GM19351 (cell line): Measurements from ENCODE around the gene XRN2.
A peak's percentile ranks its signal among the peaks of the same experiment; 100 is the strongest.

Experiments used
- ATAC-seq: cut with Tn5 transposase; IDR thresholded peaks from one replicate; pipeline ENCODE4 v1.9.1; 2021; ENCODE audit warnings: mild to moderate bottlenecking, moderate library complexity; ENCODE audit not compliant: unreplicated experiment

XRN2 gene, protein sequence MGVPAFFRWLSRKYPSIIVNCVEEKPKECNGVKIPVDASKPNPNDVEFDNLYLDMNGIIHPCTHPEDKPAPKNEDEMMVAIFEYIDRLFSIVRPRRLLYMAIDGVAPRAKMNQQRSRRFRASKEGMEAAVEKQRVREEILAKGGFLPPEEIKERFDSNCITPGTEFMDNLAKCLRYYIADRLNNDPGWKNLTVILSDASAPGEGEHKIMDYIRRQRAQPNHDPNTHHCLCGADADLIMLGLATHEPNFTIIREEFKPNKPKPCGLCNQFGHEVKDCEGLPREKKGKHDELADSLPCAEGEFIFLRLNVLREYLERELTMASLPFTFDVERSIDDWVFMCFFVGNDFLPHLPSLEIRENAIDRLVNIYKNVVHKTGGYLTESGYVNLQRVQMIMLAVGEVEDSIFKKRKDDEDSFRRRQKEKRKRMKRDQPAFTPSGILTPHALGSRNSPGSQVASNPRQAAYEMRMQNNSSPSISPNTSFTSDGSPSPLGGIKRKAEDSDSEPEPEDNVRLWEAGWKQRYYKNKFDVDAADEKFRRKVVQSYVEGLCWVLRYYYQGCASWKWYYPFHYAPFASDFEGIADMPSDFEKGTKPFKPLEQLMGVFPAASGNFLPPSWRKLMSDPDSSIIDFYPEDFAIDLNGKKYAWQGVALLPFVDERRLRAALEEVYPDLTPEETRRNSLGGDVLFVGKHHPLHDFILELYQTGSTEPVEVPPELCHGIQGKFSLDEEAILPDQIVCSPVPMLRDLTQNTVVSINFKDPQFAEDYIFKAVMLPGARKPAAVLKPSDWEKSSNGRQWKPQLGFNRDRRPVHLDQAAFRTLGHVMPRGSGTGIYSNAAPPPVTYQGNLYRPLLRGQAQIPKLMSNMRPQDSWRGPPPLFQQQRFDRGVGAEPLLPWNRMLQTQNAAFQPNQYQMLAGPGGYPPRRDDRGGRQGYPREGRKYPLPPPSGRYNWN

DNA sequence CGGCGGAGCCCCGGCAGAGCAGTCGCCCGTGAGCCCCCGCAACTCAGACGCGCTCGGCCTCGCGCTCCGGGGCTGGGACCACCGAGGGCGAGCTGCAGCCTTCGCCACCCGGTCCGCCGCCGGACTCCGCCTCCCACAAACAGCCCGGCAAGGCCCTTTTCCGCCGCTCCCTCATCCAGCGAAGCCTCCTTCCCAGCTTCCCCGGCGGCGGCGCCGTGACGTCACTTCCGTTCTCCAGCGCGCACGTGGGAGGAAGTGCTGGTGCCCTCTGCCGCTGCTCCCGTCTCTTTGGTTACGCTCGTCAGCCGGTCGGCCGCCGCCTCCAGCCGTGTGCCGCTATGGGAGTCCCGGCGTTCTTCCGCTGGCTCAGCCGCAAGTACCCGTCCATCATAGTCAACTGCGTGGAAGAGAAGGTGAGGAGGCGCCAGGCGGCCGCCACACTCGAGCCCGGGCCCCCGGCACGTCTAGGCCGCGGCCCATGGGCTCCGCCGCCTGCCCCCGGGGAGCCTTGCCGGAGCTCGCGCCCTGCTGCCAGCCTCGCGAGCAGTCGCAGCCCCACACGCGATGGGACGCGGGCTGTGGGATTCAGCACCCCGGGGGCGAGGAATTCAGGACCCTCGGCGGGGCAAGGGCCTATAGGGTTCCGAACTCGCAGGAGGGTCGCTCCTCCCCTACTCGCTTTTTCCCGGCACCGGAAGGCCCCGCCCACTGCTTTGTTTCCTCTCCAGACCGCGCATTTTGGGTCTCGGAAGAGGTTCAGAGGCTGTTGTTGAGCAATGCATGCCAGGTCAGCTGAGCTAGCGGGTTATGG, at the start of gene XRN2:
TSS of gene XRN2 (plus strand) at position 271 of the 811 bp plus-strand sequence. CDS start at position 339, 68 bp downstream.
- peak; percentile 90 for ATAC-seq

DNA sequence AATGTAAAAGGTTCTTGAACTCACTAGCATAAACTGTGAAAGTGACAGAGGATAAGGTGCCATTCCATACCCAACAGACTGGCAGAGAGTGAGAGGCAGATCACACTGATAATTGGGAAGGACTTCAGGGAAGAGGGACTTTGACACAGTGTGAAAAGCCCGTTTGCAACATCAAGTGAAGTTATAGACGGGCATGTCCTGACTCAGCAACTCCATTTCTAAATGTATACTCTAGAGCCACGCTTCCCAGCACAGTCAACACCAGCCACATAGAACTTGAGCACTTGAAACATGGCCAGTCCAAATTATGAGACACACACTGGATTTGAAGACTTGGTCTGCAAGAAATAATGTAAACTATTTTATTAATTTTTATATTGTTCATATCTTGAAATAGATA, 45.9 kb upstream of the XRN2 start:
- ATAC-seq: no peak

DNA sequence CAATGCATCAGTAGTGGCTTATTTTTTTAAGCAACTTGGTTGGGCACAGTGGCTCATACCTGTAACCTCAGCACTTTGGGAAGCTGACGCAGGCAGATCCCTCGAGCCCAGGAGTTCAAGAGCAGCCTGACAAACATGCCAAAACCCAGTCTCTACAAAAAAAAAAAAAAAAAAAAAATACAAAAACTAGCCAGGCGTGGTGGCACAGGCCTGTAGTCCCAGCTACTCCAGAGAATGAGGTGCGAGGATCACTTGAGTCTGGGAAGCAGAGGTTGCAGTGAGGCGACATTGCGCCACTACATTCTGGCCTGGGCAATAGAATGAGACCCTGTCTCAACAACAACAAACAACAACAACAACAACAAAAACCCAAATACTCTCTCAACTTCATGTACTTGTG, 44.7 kb upstream of the XRN2 start:
- ATAC-seq: no peak

DNA sequence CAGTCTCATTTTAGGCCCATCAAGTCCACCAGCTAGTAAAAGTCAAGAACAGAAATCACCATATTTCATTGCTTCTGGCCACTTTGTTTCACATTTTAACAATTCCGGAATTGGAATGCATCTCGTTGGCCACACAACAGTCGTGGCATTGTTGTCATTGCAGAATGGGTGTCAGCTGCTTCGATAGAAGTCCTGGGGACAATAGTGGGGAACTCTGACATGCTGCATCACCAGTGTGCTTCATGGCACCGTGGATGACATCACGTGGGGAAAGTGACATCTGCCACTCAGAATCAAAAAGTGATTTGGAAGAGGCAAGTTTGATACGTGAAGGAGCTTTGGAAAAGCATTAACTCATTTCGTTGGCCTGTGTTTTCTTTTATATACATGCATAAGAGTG, 43.8 kb upstream of the XRN2 start:
- ATAC-seq: no peak

DNA sequence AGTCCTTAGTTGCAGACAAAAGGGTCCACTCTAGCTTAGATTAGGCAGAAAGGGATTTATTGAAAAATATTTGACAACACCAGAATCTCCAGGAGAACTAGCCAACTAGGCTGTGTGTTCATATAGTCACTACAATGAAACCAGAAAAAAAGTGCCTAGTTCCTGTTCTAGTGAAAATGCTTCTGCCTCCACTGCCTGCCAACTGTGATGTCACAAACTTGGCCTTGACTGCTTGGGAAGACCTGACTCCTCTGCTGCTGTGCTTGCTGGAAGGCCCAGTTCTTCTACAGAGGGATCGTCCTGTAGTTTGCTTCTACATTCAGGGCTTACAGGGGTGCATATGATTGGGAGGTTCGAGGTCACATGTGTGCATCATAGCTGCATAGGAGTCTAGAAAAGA, 40.3 kb upstream of the XRN2 start:
- ATAC-seq: no peak

DNA sequence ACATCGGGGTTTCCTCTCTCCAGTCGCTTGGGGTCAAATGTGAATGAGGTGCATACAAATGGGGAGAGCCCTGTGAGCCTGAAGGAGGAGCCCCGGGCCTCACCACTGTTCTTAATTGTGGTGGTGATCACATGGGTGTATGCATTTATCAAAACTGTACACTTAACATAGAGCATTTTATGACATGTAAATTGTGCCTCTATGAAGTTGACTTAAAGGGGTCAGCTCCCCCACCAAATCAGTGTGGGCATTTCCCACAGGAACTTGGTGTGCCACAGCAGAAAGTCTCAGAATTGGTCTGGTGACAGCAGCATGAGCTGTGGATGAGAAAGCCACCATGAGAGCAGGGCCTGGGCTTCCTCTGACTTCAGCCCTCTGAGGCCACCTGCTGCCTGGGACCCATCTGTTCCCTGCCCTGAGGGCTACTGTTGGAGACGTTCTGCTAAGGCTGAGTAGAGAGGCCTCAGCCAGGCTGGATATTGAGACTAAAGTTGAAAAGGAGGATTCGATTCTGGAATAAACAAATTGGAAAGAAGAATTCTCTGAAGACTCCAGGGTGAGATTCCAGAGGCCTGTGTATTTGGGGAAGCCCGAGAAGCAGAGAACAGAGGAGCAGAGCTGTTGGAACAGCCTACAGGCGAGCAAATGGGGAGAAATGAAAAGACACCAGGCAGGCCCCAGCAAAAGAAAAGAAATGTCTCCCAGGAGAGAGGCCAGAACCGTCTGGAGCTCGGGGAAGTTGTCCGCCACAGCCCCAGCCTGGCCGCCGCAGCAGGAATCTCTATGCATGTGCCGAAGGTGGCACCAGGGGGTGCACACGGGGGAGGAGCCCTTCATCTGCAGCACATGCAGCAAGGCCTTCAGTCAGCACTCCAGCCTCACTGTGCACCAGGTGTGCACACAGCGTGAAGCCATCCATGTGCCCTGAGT, 37.6 kb upstream of the XRN2 start:
- no peak for ATAC-seq

DNA sequence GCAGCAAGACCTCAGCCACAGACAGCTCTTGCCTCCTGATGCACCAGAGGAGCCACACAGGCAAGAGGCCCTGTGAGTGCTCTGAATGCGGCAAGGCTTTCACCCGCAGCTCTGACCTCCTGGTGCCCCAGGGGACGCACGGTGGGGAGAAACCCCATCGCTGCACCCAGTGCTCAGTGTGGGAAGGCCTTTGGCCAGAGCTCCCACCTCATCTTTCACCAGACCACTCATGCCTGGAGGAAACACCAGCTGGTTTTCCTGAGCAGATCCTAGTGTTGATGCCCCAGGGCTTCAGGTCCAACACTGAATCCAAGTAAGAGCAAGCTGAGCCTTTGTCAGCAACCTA, 37.0 kb upstream of the XRN2 start:
- peak; percentile 43 for ATAC-seq

DNA sequence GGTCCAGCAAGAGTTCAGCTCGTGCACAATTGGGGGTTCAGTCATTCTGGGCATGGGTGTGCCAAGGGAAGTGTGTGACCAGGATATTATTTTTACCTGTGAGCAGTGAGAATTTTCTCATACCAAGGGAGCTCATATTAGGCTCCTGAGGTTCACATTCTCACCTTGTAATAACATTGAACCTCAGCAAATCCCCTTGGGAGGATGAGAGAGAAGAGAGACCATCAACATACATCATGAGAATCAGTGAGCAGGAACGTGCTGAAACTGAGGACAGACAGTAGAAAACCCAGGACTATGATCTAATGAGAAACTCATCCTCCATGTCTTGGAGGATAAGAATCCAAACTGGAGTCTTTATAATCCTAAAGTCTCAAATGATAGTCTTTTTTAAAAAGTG, 33.4 kb upstream of the XRN2 start:
- no peak for ATAC-seq

DNA sequence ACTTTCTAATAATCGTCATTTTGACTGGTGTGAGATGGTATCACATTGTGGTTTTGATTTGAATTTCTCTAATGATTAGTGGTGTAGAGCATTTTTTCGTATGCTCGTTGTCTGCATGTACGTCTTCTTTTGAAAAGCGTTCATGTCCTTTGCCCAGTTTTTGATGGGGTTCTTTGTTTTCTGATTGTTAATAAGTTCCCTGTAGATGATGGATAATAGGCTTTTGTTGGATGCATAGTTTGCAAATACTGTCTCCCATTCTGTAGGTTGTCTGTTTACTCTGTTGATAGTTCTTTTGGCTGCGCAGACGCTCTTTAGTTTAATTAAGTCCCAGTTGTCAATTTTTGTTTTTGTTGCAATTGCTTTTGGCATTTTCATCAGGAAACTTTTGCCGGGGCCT, 32.3 kb upstream of the XRN2 start:
- no peak for ATAC-seq

DNA sequence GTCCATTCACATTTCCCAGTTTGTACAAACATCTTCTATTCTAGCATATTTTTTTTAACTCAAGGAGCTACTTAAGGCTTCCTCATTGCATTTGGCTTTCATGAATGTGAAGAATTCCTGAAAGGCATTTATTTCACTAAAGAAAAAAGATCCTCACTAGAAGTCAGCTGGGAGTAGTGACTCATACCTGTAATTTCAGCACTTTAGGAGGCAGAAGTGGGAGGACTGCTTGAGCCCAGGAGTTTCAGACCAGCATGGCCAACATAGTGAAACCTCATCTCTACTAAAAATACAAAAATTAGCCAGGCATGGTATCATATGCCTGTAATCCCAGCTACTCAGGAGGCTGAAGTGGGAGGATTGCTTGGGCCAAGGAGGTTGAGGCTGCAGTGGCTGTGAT, 30.9 kb upstream of the XRN2 start:
- peak; percentile 63 for ATAC-seq

DNA sequence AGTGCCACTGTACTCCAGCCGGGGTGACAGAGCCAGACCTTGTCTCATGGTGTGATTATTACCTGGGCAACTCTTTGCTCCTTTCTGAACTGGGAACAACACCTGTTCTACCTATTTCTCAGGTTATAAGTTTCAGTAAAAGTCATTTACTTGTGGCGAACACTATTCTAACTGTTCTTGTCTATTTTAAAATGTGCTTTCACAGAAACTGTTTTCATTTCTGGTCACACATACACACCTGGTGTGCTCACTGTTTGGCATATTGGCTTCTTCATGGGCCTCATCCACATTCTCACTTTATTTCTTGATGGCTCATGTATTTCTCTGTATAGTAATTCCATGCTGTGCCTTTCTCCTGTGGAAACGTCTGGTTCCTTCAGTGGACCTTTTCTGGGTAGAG, 30.5 kb upstream of the XRN2 start:
- peak; percentile 64 for ATAC-seq

DNA sequence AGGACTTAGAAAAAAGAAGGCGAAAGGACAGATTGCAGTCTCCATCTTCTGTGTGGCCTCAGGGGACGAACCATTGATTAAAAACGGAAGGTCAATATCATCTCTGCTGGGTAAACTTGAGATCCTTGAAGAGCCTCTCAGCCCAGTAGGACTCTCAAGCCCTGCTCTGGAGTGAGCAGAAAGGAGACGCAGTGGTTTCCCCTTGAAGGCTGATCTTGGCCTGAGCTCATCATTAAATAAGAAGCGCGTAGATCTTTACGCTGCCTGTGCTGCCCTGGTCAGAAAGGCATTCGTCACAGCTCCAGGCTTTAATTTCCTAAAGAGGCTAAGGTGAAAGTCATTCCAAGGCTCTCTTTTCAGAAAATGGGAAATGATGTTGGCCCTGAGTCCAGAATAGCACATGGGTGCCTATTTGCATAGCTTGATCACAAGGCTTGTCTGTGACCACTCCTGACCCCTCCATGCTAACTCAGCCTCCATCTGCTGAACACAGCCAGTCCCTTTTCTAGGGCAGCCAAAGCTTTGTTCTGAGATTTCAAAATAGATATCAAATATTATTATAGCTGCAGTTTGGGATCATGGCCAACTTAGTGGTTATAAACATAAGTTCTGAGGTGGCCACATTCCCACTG, 29.3 kb upstream of the XRN2 start:
- ATAC-seq: no peak

DNA sequence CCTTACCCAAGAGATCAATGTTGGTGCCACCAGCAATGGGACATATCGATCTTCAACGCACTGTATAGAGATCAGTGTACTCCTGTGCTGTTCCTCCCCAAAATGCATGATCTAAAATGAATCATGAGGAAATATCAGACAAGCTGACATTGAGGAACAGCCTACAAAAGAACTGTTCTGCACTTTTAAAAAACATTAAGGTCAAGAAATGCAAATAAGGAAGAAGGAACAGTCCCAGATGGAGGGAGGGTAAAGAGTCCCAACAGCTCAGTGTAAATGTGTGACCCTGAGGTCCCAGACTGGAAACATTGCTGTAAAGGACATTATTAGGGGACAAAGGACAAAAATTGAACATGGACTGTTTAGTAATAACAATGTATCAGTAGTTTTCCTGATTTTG, 24.3 kb upstream of the XRN2 start:
- no peak for ATAC-seq

DNA sequence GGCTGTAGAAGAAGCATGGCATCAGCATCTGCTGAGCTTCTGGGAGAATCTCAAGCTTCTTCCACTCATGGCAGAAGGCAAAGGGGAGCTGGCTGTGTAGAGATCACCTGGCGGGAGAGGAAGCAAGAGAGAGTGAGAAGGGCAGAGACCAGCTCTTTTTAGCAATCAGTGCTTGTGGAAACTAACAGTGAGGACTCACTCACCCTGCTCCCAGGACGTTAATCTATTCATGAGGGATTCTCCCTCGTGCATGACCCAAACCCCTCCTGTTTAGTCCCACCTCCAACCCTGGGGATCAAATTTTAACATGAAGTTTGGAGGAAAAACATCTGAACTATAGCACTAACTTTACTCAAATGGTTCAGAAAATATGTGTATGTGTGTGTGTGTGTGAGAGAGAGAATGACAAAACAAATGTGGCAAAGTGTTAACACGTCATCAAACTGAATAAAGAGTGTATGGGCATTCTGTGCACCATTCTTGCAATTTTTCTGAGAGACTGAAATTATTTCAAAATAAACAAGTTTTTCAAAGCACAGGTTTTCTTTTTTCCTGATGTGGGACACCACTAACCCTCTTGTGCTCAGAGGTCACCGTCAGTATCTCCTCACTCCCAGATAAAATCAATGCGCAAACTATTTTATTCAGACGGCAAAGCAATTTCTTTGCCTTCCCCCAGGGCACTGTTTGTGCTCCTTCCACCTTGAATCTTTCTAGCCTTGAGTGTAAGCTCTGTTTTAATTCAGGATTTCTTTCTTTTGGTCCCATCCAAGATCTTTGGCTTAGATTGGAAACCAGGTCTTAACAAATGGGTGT, 23.2 kb upstream of the XRN2 start:
- no peak for ATAC-seq

DNA sequence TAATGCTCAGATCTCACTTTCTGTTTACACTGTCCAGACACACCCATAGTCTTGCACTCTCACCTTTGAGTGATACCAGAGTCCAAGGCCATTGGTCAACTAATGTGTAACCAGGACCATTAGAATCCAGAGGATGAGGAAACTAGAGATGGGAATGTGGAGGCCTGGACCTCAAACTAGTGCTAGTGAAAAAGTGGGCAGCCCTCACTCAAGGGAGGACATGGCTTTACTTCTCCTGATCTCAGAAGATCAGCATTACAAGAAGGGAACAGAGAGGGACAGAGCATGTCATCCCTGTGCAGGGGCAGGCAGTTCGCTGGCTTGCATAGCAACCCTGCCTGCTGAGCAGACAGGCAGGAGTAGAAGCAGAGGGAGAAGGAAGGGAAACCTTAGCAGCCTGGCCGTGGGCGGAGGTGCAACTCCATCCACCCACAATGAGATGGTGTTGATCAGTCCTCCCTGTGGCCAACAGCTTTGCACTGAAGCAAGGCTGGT, 22.6 kb upstream of the XRN2 start:
- peak; percentile 90 for ATAC-seq

DNA sequence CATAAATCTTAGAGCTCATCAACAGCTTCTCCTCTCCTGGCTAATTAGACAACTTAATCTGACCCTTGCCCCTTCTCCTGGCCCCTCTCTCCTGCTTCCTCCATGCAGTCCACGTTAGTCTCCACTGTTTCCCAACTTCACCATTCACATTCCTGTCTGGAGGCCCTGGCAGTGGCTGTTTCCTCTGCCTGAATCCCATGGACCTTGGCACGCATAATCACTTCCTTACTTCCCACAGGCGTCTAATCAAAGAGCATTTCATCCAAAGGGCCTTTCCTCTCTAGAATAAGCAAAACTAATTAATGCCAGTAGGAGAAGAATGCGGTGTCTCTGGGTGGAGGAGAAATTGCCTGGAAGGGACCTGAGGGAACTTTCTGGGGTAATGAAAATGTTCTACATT, 16.4 kb upstream of the XRN2 start:
- no peak for ATAC-seq

DNA sequence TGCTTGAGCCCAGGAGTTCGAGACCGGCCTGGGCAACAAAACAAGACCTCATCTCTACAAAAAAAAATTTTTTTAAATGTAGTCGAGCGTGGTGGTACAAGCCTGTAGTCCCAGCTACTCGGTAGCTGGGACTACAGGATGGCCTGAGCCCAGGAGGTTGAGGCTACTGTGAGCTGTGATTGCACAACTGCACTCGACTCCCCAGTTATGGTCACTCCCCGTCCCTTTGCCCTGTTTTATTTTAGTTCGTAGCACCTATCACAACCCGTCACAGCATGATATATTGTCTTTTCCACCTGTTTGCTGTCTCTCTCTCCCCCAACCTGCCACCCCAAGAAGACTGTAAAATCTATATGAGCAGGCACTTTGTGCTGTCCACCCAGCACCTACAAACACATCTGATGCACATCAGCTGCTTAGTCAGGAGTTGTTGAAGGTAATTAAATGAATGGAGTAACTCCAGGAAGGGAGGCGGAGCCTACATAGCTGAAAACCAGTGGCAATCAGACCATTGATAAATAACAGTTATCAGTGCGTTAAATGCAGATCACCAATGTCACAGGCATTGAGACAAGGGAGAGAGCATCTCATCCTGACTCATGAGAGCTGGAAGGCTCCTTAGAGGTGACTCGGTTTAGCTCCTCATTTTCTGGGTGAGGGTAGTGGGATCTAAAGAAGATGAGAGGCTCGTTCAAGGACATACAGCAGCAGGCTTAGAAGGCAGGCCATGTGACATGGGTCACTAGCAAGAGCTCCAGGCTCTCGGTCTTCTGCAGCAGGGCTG, 14.4 kb upstream of the XRN2 start:
- ATAC-seq: no peak

DNA sequence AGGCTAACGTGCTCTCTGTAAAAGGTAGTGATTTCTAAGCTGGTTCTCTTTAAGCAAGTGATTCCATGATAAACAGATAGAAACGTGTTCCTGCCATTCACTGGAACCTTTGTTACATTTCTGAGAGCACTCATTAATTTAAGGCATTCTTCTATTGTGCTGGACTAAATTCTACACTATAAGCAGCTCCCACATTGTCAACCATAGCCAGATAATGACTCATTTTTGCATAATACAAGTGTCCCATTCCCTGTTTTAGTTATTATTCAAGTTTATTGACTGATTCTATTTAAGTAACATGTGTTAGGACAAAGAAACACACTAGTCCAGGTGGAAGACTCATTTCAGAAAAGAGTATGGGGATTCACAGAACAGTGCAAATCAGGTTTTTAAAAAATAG, 13.5 kb upstream of the XRN2 start:
- no peak for ATAC-seq
